WTC11 (cell line): Measurements from ENCODE around the gene GAPT. TPM values are rescaled to one million over a fixed set of nuclear protein-coding genes. Genes with fewer than 3 reads are reported as not detected.

Experiments used
- microRNA-seq: library from miRNA; unstranded; fragments of <30 nt; microRNA quantifications from one replicate; pipeline ENCODE4 v1.2.0, GENCODE V29; 2022; ENCODE audit warnings: borderline number of aligned reads
- total RNA-seq: library from RNA; stranded (reverse); gene quantifications from 3 replicates; pipeline ENCODE4 v1.2.3, GENCODE V29; 2021

GAPT gene
- total RNA-seq, 1 experiment from 2014 or later = not detected

Small RNA genes within 50 kb of the gene (microRNA-seq; reads per million reads assigned to microRNA genes)
- not detected for gene MIR548AE2

Other genes with a start within 250 kb of the GAPT start
- 26.3 to 37.1 TPM (median 29.1 TPM) in 3 replicates for gene PLK2, start 31.3 kb upstream of the GAPT start, total RNA-seq
- gene RAB3C, start 91.6 kb downstream of the GAPT start, total RNA-seq = 13.3 to 22.7 TPM (median 20.4 TPM) in 3 replicates